Suprapubic skin (tissue), 4 donors: ENCODE data around the gene CARD10.

Source experiments
- CTCF ChIP-seq, 2 donors: fragments of 200-600 bp in 1 of 2; fragments of 450-650 bp in 1 of 2; sonication (generic) in 1 of 2; IDR thresholded peaks; one replicate each; pipeline ENCODE4 v1.5.1; 2016 to 2019; ENCODE audit warnings: antibody characterized with exemption in 2 of 2, mild to moderate bottlenecking in 1 of 2, moderate library complexity in 1 of 2
- EP300 ChIP-seq: sonication (generic); formaldehyde crosslinking; IDR thresholded peaks from one replicate; pipeline ENCODE4 v1.6.1; 2017; ENCODE audit warnings: antibody characterized with exemption
- POLR2A ChIP-seq, 2 donors: fragments of 450-650 bp; IDR thresholded peaks; one replicate each; pipeline ENCODE4 v1.6.1; 2017; ENCODE audit warnings: antibody characterized with exemption in 2 of 2, mild to moderate bottlenecking in 2 of 2, moderate library complexity in 2 of 2
- POLR2AphosphoS5 ChIP-seq, 3 donors: sonication (generic); formaldehyde crosslinking; IDR thresholded peaks; one replicate each; pipeline ENCODE4 v1.6.1; 2017; ENCODE audit warnings: antibody characterized with exemption in 3 of 3

- TF ChIP-seq POLR2A (IDR thresholded peaks at IDR 0.05) (no peak), CTCF (IDR thresholded peaks at IDR 0.05) (no peak), POLR2AphosphoS5 (IDR thresholded peaks at IDR 0.05) (no peak), EP300 (no peak)
These were observed at the start of gene CARD10 for GRCh38 chr22:37519268-37520195.
